SU-DHL-6 (cell line): Measurements from ENCODE around the gene PCIF1.

ENCODE experiments used
- EZH2phosphoT487 ChIP-seq: fragments of 200-600 bp; sonication (generic), shearing (Covaris generic); conservative IDR thresholded peaks from 2 replicates; pipeline ENCODE4 v1.6.1; 2018; ENCODE audit warnings: mild to moderate bottlenecking, antibody characterized with exemption, low read length, moderate library complexity, mixed read lengths
- TF ChIP-seq, protein P1 (sequence below): fragments of 200-600 bp; sonication (generic); IDR thresholded peaks from one replicate; pipeline ENCODE4 v1.5.1; 2017; ENCODE audit warnings: antibody characterized with exemption, mild to moderate bottlenecking, low read length, moderate library complexity; ENCODE audit not compliant: insufficient read depth, poor library complexity, severe bottlenecking

DNA sequence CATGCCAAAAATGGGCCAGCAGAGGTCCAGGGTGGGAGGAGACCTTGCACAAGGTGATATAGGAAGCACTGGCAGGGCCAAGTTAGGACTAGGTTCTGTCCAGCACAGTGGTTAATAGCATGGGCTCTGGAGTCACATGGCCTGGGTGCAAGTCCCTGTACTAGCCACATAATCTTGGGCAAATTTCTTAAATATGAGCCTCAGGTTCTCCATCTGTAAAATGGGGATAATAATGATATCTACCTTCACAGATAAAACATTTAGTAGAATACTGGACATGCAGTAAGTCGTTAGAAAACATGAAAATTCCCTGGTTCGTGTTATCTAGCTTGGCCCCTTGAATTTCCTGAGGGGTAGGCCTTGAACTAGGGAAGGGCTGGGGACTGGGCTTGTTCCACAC lies 37.2 kb upstream of the PCIF1 start:
- TF ChIP-seq, protein P1, sequence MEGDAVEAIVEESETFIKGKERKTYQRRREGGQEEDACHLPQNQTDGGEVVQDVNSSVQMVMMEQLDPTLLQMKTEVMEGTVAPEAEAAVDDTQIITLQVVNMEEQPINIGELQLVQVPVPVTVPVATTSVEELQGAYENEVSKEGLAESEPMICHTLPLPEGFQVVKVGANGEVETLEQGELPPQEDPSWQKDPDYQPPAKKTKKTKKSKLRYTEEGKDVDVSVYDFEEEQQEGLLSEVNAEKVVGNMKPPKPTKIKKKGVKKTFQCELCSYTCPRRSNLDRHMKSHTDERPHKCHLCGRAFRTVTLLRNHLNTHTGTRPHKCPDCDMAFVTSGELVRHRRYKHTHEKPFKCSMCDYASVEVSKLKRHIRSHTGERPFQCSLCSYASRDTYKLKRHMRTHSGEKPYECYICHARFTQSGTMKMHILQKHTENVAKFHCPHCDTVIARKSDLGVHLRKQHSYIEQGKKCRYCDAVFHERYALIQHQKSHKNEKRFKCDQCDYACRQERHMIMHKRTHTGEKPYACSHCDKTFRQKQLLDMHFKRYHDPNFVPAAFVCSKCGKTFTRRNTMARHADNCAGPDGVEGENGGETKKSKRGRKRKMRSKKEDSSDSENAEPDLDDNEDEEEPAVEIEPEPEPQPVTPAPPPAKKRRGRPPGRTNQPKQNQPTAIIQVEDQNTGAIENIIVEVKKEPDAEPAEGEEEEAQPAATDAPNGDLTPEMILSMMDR = no peak
- no peak for TF ChIP-seq EZH2phosphoT487
